ENCODE results near the gene DNAH14.
A peak's percentile ranks its signal among the peaks of the same experiment; 100 is the strongest.

Gene DNAH14

DNA sequence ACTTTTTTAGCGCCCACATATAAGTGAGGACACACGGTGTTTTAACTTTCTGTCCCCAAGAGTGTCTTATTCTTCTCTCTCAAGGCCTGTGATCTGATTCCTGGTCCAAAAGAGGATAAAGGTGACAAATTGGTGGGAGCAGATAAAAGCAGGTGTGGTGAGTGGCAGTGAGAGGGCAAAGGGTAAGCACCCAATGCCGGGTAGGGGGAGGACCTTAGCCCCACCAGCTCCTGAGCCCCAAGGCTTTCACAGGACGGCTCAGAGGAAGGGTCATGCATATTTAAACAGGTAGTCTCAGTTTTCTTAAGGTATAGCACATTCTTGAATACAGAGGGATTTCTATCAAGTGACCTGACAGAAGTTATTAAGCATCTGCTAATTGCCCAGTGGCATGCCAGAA lies 478.8 kb downstream of the DNAH14 start:
- no peak for DNase-seq (ENCODE audit: low spot score)

DNA sequence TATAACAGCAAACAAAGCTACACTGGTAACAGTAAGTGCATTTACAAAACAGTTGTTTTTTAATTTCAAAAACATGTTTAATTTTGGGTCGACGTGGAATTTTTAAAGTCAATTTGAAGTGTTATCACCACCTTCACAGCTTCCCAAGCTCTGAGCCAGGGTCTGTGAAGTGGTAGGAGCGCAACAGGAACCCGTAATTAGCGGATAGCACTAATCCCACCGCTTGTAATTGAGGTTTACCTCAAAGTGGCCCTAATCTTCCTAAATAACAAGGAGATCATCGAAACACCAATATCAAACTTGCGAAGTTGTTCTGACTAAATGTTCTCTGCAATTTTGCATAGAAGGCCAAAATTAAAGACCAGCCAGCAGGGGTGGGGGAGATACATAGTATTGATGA lies 479.6 kb downstream of the DNAH14 start:
- no peak for DNase-seq (ENCODE audit: low spot score)

DNA sequence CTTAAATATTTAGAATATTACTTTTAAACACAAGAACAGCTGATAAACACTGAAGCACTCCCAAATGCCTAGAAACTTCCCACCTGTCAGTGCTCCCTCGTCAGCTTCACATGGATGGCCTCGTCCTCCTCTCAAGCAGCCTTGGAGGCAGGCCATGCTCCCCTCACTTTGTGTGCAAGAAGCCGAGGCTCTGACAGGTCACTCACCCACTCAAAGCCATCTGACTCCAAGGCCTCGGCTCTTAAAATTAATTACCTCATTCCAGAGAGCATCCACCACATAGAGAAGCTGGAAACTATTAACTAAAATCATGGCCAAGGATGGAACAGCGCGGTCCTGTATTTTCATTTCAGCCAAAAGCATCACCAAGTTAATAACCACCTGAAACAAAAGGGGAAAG lies 480.6 kb downstream of the DNAH14 start:
- DNase-seq (ENCODE audit: low spot score) = no peak

DNA sequence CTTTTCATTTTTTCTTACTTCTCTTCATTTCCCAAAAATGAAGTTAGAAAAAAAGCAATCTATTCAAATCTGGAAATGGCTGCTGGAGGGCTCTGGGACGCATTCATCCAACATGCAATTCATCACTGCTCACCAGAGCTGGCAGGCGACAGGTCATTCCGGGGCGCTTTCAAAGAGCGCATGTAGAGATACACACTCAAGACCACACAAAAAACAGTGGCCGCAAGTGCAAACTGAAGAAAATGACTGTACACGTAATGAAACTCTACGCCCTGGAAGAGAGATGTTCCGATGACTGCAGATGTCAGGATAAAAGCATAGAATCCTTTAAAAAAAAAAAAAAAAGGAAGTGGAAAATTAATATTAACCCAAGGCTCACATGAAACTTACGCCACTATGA lies 482.8 kb downstream of the DNAH14 start:
- no peak for DNase-seq (ENCODE audit: low spot score)

GRCh38 chr1:225412803-225413351 lies 483.4 kb downstream of the DNAH14 start:
- DNase-seq (ENCODE audit: low spot score) = no peak

DNA sequence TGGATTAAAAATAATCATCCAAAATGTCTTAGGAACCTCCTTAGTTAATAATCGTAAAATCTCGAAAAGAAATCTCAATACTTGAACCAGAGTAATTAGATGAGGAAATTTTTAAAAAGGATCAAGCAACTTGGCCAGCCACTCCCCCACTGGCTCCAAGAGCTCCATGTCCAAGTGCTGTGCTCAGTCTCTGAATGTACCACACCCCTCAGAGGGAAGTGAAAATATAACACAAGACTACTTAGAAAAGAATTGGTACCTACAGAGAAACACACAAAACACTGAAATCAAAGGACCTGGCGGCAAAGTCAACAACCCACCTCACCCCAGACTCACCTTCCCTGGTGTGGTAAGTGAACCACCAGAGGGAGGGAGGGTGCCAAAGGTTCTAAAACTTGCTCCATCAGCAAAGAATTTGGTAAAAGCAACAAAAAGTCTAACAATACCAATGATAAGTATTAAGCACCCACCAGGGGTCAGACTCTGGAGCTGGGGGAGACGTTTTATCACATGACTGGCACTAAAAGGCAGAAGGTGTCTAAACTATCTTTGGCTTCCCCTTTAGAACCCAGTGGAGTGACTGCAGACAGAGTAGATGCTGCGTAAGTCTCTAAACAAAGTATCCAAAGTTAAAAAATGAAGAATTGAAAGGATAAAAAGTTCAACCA lies 484.4 kb downstream of the DNAH14 start:
- DNase-seq (ENCODE audit: low spot score) = no peak

DNA sequence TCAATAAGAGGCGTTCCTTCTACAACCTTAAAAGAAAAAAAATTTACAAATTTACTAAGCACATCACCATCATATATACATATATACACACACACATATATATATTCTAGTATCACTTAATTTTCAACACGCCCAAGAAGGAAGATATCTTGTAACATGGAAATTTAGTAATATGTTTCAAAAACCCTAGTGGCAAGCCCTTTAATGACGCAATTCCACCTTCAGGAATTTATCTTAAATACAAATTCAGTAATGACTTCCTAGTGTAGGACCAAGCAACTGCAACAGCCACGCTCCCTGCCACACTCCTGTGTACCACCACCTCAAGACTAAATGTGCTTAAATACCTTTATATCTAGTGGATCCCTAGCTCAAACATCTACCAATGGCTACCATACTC lies 485.8 kb downstream of the DNAH14 start:
- no peak for DNase-seq (ENCODE audit: low spot score)

GRCh38 chr1:225415967-225416745 lies 486.7 kb downstream of the DNAH14 start:
- no peak for DNase-seq (ENCODE audit: low spot score)

GRCh38 chr1:225418059-225418458 lies 488.6 kb downstream of the DNAH14 start:
- DNase-seq (ENCODE audit: low spot score) = no peak

DNA sequence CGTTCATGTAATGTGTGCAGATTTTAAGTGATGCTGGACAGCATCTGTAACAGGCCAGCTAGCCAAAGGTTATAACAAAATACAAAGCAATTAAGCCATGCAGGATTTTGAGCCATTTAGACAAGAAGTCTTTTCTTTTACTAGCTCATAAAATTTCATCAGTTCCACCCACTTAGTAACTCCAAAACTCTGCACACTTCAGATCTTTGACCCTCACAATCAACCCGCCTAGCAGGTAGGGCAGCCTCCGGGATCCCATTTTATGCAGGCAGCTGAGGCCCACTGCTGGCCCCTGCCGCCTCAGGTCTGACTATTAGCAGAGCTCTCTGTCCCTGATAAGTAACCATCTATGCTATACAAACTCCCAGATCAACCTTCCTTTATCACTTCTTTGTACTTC lies 489.1 kb downstream of the DNAH14 start:
- DNase-seq (ENCODE audit: low spot score) = no peak

- no peak for DNase-seq (ENCODE audit: low spot score)
Observed at GRCh38 chr1:225422031-225422605, 492.6 kb downstream of the DNAH14 start.

DNA sequence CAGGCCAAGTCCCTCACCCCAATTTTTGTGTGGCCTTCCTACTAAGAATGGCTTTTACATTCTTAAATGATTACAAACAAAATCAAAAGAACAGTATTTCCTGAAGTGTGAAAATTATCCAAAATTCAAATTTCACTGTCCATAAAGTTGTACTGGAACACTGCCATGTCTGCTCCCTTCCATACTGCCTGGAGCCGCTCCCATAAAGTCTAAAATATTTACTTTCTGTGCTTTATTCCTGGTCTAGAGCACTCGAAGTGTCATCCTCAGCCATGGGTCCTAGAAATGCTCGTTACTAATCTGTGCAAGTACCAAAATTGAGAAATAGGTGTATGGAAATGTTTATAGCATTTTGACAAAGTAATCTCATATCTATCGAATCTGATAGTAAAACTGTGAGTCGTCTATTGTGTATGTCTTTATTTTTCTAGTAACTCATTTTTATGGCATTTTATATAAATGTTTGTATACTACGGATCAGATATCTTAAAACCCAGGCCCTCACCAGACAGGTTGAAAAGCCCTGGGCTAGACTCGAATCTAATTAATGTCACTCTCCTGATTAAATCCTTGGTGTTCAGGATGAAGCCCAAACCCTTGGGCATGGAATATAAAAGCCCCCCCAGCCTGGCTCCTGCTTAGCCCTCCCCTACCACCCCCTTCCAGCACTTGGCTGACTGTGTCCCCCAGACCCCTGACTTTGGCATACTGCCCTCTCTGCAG lies 493.5 kb downstream of the DNAH14 start:
- no peak for DNase-seq (ENCODE audit: low spot score)

DNA sequence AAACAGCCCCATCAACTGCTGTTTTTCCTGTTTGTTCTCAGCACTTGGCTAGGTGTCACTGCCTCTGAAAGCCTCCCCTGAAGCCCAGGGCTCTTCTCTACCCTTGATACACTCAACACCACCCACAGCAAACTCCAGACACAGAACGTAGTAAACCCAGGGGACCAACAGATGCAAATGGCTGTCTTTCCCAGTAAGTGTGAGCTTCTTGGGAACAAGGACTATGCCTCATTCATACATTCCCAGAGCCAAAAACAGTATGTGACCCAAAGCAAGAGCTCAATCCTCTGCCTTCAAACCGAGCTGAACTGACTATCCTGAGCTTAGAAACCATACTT lies 494.0 kb downstream of the DNAH14 start:
- DNase-seq (ENCODE audit: low spot score) = no peak

- peak; percentile 57 for DNase-seq (ENCODE audit: low spot score)
Observed at GRCh38 chr1:225424562-225425200, 495.2 kb downstream of the DNAH14 start.

DNA sequence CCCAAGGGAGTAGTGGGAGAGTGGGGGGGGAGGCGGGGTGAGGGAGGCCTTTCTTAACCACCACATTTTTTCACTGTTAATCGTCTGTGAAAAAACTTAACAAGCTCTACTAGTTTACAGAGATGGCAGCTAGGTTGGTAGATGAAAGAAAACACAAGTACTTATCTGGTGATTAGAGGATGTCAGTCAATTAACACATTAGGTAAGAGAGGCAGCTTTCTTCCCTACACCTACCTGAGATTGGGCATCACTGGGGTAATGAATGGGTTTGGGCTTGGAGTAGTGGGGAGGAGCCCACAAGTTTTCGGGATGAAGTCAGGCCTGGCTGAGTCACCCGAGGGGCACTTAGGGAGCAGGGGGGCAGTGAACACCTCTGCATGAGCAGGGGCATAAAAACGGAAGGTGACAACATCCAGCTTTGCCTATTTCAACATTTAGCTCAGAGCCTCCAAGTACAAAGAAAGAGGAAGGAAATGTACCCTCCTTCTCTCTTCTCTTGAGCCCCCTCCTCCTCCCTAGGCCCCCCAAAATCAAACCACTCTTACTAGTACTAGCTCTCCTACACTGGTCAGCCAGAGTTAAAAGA lies 495.8 kb downstream of the DNAH14 start:
- DNase-seq (ENCODE audit: low spot score) = peak; percentile 44

GRCh38 chr1:225426395-225427234 lies 497.1 kb downstream of the DNAH14 start:
- peak; percentile 20 for DNase-seq (ENCODE audit: low spot score)

DNA sequence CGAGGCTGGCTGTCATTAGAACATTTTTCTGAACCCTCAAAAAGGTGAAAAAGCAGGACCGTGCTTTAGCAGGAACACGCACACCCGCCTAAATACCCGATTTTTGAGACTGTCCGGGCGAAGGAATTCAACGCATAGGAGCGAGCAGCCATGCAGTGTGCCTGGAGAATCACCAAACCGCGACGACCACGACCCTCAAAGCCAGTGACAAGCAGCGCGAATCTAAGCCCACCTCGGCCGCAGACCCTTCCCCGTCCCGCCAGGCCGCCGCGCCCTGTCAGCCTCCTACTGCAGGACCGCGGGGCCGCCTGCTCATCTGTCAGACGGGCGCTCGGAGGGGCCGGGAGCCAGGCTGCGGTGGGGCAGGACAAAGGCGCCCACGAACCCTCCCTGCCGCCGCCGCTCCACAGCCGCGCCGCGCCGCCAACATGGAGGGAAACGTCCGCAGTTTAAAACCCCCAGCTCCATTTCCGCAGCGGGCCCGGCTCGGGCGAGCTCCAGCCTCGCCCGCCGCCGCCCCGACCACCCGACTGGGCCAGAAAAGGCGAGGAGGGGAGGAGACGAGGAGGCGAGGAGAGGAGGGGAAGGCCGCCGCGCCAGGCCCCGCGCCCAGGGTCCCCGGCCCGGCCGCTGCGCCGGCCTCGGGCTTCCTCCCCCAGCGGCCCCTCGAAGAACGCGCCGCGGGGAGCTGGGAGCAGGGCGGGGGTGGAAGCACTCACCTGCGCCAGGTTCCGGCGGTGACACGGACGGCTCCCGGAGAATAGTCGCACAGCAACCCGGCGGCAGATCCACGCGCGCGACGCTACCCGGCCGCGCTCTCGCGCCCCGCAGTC lies 498.0 kb downstream of the DNAH14 start, which contains the start of gene LBR:
TSS of gene LBR (minus strand) at position 804 of the 833 bp plus-strand sequence. CDS start 3,963 bp downstream, outside the sequence.
- peak; percentile 29 for DNase-seq (ENCODE audit: low spot score)

GRCh38 chr1:225428068-225428880 lies 498.8 kb downstream of the DNAH14 start:
- peak; percentile 95 for DNase-seq (ENCODE audit: low spot score)
